ENCODE data around the gene ALPP.
"Not testable (repeated sequence)": the region's sequence is repeated elsewhere in the genome, so short reads cannot be mapped to it uniquely, and the experiment has no call there.

The ALPP gene

GRCh38 chr2:232335206-232335858 is 43.2 kb upstream of the ALPP start:
- not testable (repeated sequence) for H3K4me2 ChIP-seq (ENCODE audit: low read length); H3K4me1 ChIP-seq (ENCODE audit: control insufficient read depth, low read length); H3K36me3 ChIP-seq (ENCODE audit: control insufficient read depth, low read length); H3K27me3 ChIP-seq (ENCODE audit: control insufficient read depth, low read length); H3F3A ChIP-seq (ENCODE audit: control insufficient read depth, insufficient read depth); H3K9me3 ChIP-seq (ENCODE audit: control insufficient read depth, insufficient read depth, low read length); H3K27ac ChIP-seq (ENCODE audit: low read depth, low read length); H3K4me3 ChIP-seq (ENCODE audit: low read length); H3K79me2 ChIP-seq (ENCODE audit: control insufficient read depth, low read length); H4K20me1 ChIP-seq (ENCODE audit: control insufficient read depth, insufficient read depth, low read depth, low read length); H3K9me2 ChIP-seq (replicated peaks; ENCODE audit: control insufficient read depth, low read length)
- peak; percentile 68 for TF ChIP-seq CTCF (IDR thresholded peaks at IDR 0.05; ENCODE audit: low read depth, low read length, poor library complexity, severe bottlenecking)

DNA sequence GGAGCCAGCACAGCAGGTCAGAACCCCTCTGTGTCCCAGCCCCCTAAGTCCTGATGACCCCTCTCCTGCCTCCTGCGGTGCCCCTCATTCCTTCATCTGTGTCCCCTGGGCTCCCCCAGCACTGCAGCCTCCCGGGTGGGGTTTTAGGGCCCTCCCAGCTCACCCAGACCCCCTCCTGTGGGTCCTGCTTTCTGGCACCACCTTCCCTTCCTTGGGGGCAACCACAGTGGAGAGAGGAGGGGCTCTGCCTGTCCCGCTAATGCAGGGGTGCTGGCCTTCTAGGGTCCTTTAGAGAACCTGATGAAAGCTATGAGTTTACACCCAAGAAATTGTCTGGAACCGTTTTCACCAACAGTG is 42.7 kb upstream of the ALPP start:
- Histone ChIP-seq H3K4me1 (ENCODE audit: control insufficient read depth, low read length) (no peaks in the 10 kb centered on the region), H3F3A (ENCODE audit: control insufficient read depth, insufficient read depth) (no peaks in the 10 kb centered on the region), H4K20me1 (ENCODE audit: control insufficient read depth, insufficient read depth, low read depth, low read length) (no peaks in the 10 kb centered on the region), H3K9me3 (ENCODE audit: control insufficient read depth, insufficient read depth, low read length) (no peaks in the 10 kb centered on the region), H3K4me3 (ENCODE audit: low read length) (no peak overlapping the region), H3K27me3 (ENCODE audit: control insufficient read depth, low read length) (no peaks in the 10 kb centered on the region), H3K36me3 (ENCODE audit: control insufficient read depth, low read length) (no peaks in the 10 kb centered on the region), H3K9me2 (replicated peaks; ENCODE audit: control insufficient read depth, low read length) (no peaks in the 10 kb centered on the region), H3K4me2 (ENCODE audit: low read length) (no peak overlapping the region), H3K27ac (ENCODE audit: low read depth, low read length) (no peak overlapping the region), H3K79me2 (ENCODE audit: control insufficient read depth, low read length) (no peaks in the 10 kb centered on the region)
- no peak for TF ChIP-seq CTCF (IDR thresholded peaks at IDR 0.05; ENCODE audit: low read depth, low read length, poor library complexity, severe bottlenecking)
- no peak for TF ChIP-seq EZH2phosphoT487 (IDR thresholded peaks at IDR 0.05; ENCODE audit: borderline replicate concordance, low read length)

- no peaks in the 10 kb centered on the region for H3K4me1 ChIP-seq (ENCODE audit: control insufficient read depth, low read length)
- H3K27ac ChIP-seq (ENCODE audit: low read depth, low read length): no peak overlapping the region
- no peaks in the 10 kb centered on the region for H3K36me3 ChIP-seq (ENCODE audit: control insufficient read depth, low read length)
- TF ChIP-seq EZH2phosphoT487 (IDR thresholded peaks at IDR 0.05; ENCODE audit: borderline replicate concordance, low read length) (no peak), CTCF (IDR thresholded peaks at IDR 0.05; ENCODE audit: low read depth, low read length, poor library complexity, severe bottlenecking) (no peak)
- H3K79me2 ChIP-seq (ENCODE audit: control insufficient read depth, low read length): no peaks in the 10 kb centered on the region
- H3F3A ChIP-seq (ENCODE audit: control insufficient read depth, insufficient read depth): no peaks in the 10 kb centered on the region
- H3K9me3 ChIP-seq (ENCODE audit: control insufficient read depth, insufficient read depth, low read length): no peaks in the 10 kb centered on the region
- no peaks in the 10 kb centered on the region for H3K27me3 ChIP-seq (ENCODE audit: control insufficient read depth, low read length)
- no peak overlapping the region for H3K4me3 ChIP-seq (ENCODE audit: low read length)
- H3K9me2 ChIP-seq (replicated peaks; ENCODE audit: control insufficient read depth, low read length): no peaks in the 10 kb centered on the region
- H4K20me1 ChIP-seq (ENCODE audit: control insufficient read depth, insufficient read depth, low read depth, low read length): no peaks in the 10 kb centered on the region
- H3K4me2 ChIP-seq (ENCODE audit: low read length): no peak overlapping the region
These were observed 42.3 kb upstream of the ALPP start for GRCh38 chr2:232336241-232336736.

Data from DOHH2 (cell line).